Mesenchymal stem cell (in vitro differentiated cells and primary cell): ENCODE data around the gene THSD7A.

Experiments used
- DNase-seq: peaks from one replicate; pipeline ENCODE4 v3.0.0-alpha.2; 2013
- H2AFZ ChIP-seq: one replicate; pipeline ENCODE4 v1.6.1; 2013; ENCODE audit warnings: low read depth, mild to moderate bottlenecking, control low read depth, inconsistent platforms, low read length, moderate library complexity
- H2AK5ac ChIP-seq: 2 replicates; pipeline ENCODE4 v1.6.1; 2013; ENCODE audit warnings: low read length, moderate library complexity, mild to moderate bottlenecking, inconsistent platforms; ENCODE audit not compliant: severe bottlenecking
- H2BK120ac ChIP-seq: one replicate; pipeline ENCODE4 v1.6.1; 2013; ENCODE audit warnings: low read depth, mild to moderate bottlenecking, inconsistent platforms, low read length, moderate library complexity
- H2BK12ac ChIP-seq, 2 experiments: one replicate each; pipeline ENCODE4 v1.6.1; 2013; ENCODE audit warnings: inconsistent platforms in 2 of 2, low read length in 2 of 2, mild to moderate bottlenecking in 2 of 2, moderate library complexity in 2 of 2, control low read depth in 1 of 2
- H2BK15ac ChIP-seq: one replicate; pipeline ENCODE4 v1.6.1; 2013; ENCODE audit warnings: mild to moderate bottlenecking, low read depth, inconsistent platforms; ENCODE audit not compliant: poor library complexity, severe bottlenecking
- H2BK5ac ChIP-seq: 2 replicates; pipeline ENCODE4 v1.6.1; 2013; ENCODE audit warnings: low read depth, mild to moderate bottlenecking, low read length, control low read depth, inconsistent platforms; ENCODE audit not compliant: poor library complexity, severe bottlenecking
- H3K14ac ChIP-seq, 2 experiments: one replicate each; pipeline ENCODE4 v1.6.1; 2013; ENCODE audit warnings: inconsistent platforms in 2 of 2, low read length in 2 of 2, control low read depth in 1 of 2, mild to moderate bottlenecking in 1 of 2, moderate library complexity in 1 of 2
- H3K18ac ChIP-seq, 2 experiments: one replicate each; pipeline ENCODE4 v1.6.1; 2013; ENCODE audit warnings: inconsistent platforms in 2 of 2, low read length in 2 of 2, control low read depth in 1 of 2, low read depth in 1 of 2, mild to moderate bottlenecking in 1 of 2
- H3K23ac ChIP-seq, 2 experiments: one replicate each; pipeline ENCODE4 v1.6.1; 2013; ENCODE audit warnings: inconsistent platforms in 2 of 2, low read length in 2 of 2, mild to moderate bottlenecking in 2 of 2, moderate library complexity in 2 of 2, control low read depth in 1 of 2
- H3K27ac ChIP-seq: 2 replicates; pipeline ENCODE4 v1.5.1; 2013; ENCODE audit warnings: mild to moderate bottlenecking, moderate library complexity, low read length, control low read depth, inconsistent platforms; ENCODE audit not compliant: poor library complexity, severe bottlenecking
- H3K27me3 ChIP-seq, 2 experiments: 2 replicates each; pipeline versions ENCODE4 v1.6.1 to v1.7.0; 2013; ENCODE audit warnings: low read length in 2 of 2, mild to moderate bottlenecking in 2 of 2, moderate library complexity in 2 of 2, control low read depth in 1 of 2, inconsistent platforms in 1 of 2; ENCODE audit not compliant: control insufficient read depth in 1 of 2, insufficient read depth in 1 of 2
- H3K36me3 ChIP-seq, 2 experiments: 2 replicates each; pipeline versions ENCODE4 v1.6.1 to v1.7.0; 2013; ENCODE audit warnings: low read length in 2 of 2, control low read depth in 1 of 2, inconsistent platforms in 1 of 2, low read depth in 1 of 2, mild to moderate bottlenecking in 1 of 2; ENCODE audit not compliant: insufficient read depth in 2 of 2, control insufficient read depth in 1 of 2
- H3K4ac ChIP-seq, 2 experiments: one replicate each; pipeline ENCODE4 v1.6.1; 2013; ENCODE audit warnings: inconsistent platforms in 2 of 2, low read length in 2 of 2, mild to moderate bottlenecking in 2 of 2, moderate library complexity in 2 of 2, control low read depth in 1 of 2, low read depth in 1 of 2
- H3K4me1 ChIP-seq: 2 replicates; pipeline ENCODE4 v1.6.1; 2013; ENCODE audit warnings: low read depth, low read length, control low read depth; ENCODE audit not compliant: control insufficient read depth, insufficient read depth
- H3K4me2 ChIP-seq: 2 replicates; pipeline ENCODE4 v1.6.1; 2013; ENCODE audit warnings: low read length, mild to moderate bottlenecking, inconsistent platforms; ENCODE audit not compliant: poor library complexity, severe bottlenecking
- H3K4me3 ChIP-seq, 2 experiments: 2 replicates each; pipeline versions ENCODE4 v1.5.1 to v1.7.0; 2013; ENCODE audit warnings: low read length in 2 of 2, mild to moderate bottlenecking in 2 of 2, control low read depth in 1 of 2, low read depth in 1 of 2; ENCODE audit not compliant: insufficient read depth in 1 of 2
- H3K79me1 ChIP-seq: replicated peaks from 2 replicates; pipeline ENCODE4 v1.6.1; 2013; ENCODE audit warnings: mild to moderate bottlenecking, control low read depth, low read length, inconsistent platforms; ENCODE audit not compliant: poor library complexity, severe bottlenecking
- H3K9ac ChIP-seq: 2 replicates; pipeline ENCODE4 v1.7.0; 2013; ENCODE audit warnings: mild to moderate bottlenecking, low read length, moderate library complexity
- H3K9me3 ChIP-seq: 2 replicates; pipeline ENCODE4 v1.7.0; 2013; ENCODE audit warnings: mild to moderate bottlenecking, low read length; ENCODE audit not compliant: control insufficient read depth
- H4K8ac ChIP-seq: one replicate; pipeline ENCODE4 v1.6.1; 2013; ENCODE audit warnings: inconsistent platforms, mild to moderate bottlenecking, low read length, moderate library complexity
- H4K91ac ChIP-seq: one replicate; pipeline ENCODE4 v1.6.1; 2013; ENCODE audit warnings: mild to moderate bottlenecking, low read length, inconsistent platforms
- WGBS: methylation state at CpG from one replicate; pipeline ENCODE4 v1.1.7; 2013; ENCODE audit warnings: mixed read lengths; 5-methylcytosine and 5-hydroxymethylcytosine counted together

THSD7A gene

GRCh38 chr7:11415101-11415500 lies 416.9 kb downstream of the THSD7A start:
- no peak overlapping the region for H4K91ac ChIP-seq
- WGBS = 95% methylated on average over 4 of the region's 4 CpGs
- H4K8ac ChIP-seq = no peak overlapping the region
- no peak overlapping the region for H2BK5ac ChIP-seq
- no peak overlapping the region for H2BK15ac ChIP-seq
- H3K79me1 ChIP-seq = no peaks in the 10 kb centered on the region
- H3K4me3 ChIP-seq = no peak overlapping the region
- no peak overlapping the region for H2BK120ac ChIP-seq
- no peaks in the 10 kb centered on the region for H3K27me3 ChIP-seq
- no peak overlapping the region for H3K9ac ChIP-seq
- H3K4ac ChIP-seq = no peak overlapping the region
- H3K4me1 ChIP-seq = no peaks in the 10 kb centered on the region
- H2AFZ ChIP-seq = no peak overlapping the region
- H3K18ac ChIP-seq = no peak overlapping the region
- peaks cover 10% of the 10 kb centered on the region for H3K9me3 ChIP-seq
- H3K14ac ChIP-seq = no peak overlapping the region
- H3K27ac ChIP-seq = no peak overlapping the region
- H3K36me3 ChIP-seq = no peaks in the 10 kb centered on the region
- H3K23ac ChIP-seq = no peak overlapping the region
- no peak overlapping the region for H3K4me2 ChIP-seq
- no peak overlapping the region for H2AK5ac ChIP-seq
- H2BK12ac ChIP-seq = no peak overlapping the region
- DNase-seq = no peak

DNA sequence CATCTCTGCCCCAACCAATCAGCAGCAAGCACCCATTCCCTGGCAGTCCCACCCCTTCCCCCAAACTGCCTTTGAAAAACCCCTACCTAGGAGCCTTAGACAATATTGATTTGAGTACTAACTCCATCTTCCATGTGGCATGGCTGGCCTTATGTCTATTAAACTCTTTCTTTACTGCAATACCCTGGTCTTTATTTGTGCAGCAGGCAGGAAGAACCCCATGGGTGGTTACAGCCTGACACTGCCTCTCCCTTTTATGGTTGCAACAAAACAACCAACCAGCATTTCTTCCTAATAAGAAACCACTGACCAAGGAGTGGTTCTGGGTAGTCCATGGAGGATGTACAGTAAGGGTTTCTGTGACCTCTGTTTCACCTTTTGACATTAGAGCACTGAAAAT lies 418.1 kb downstream of the THSD7A start:
- Histone ChIP-seq H3K4me3 (no peak overlapping the region), H3K4me2 (no peak overlapping the region), H3K4me1 (no peaks in the 10 kb centered on the region), H2AFZ (no peak overlapping the region), H3K27me3 (no peaks in the 10 kb centered on the region), H3K23ac (no peak overlapping the region), H2AK5ac (no peak overlapping the region), H2BK5ac (no peak overlapping the region), H4K8ac (no peak overlapping the region), H4K91ac (no peak overlapping the region), H3K79me1 (no peaks in the 10 kb centered on the region), H3K36me3 (no peaks in the 10 kb centered on the region), H3K9ac (no peak overlapping the region), H2BK15ac (no peak overlapping the region), H3K27ac (no peak overlapping the region), H3K18ac (no peak overlapping the region), H2BK120ac (no peak overlapping the region), H2BK12ac (no peak overlapping the region), H3K9me3 (peaks cover 8% of the 10 kb centered on the region), H3K14ac (no peak overlapping the region), H3K4ac (no peak overlapping the region)
- DNase-seq = no peak

- no peak overlapping the region for H2AK5ac ChIP-seq
- no CpG with 5 or more reads among the region's 2 CpGs for WGBS
- no peaks in the 10 kb centered on the region for H3K36me3 ChIP-seq
- H3K23ac ChIP-seq = no peak overlapping the region
- no peak overlapping the region for H3K14ac ChIP-seq
- H3K4ac ChIP-seq = no peak overlapping the region
- no peaks in the 10 kb centered on the region for H3K4me1 ChIP-seq
- no peak overlapping the region for H4K8ac ChIP-seq
- H2AFZ ChIP-seq = no peak overlapping the region
- H3K27ac ChIP-seq = no peak overlapping the region
- no peak overlapping the region for H2BK15ac ChIP-seq
- no peak overlapping the region for H3K4me2 ChIP-seq
- H3K79me1 ChIP-seq = no peaks in the 10 kb centered on the region
- H3K4me3 ChIP-seq = no peak overlapping the region
- no peak overlapping the region for H2BK12ac ChIP-seq
- H2BK120ac ChIP-seq = no peak overlapping the region
- no peak overlapping the region for H4K91ac ChIP-seq
- peaks cover 8% of the 10 kb centered on the region for H3K9me3 ChIP-seq
- H2BK5ac ChIP-seq = no peak overlapping the region
- H3K27me3 ChIP-seq = no peaks in the 10 kb centered on the region
- no peak overlapping the region for H3K9ac ChIP-seq
- no peak for DNase-seq
- H3K18ac ChIP-seq = no peak overlapping the region
Measured at GRCh38 chr7:11412036-11412435, 420.0 kb downstream of the THSD7A start.

- no peak overlapping the region for H3K9ac ChIP-seq
- no peak overlapping the region for H2AK5ac ChIP-seq
- no peak for DNase-seq
- no peaks in the 10 kb centered on the region for H3K4me1 ChIP-seq
- no peak overlapping the region for H3K18ac ChIP-seq
- H3K79me1 ChIP-seq = no peaks in the 10 kb centered on the region
- H3K4ac ChIP-seq = no peak overlapping the region
- no peak overlapping the region for H2BK12ac ChIP-seq
- no peak overlapping the region for H3K14ac ChIP-seq
- WGBS = 93% methylated on average over 6 of the region's 8 CpGs
- no peak overlapping the region for H4K91ac ChIP-seq
- no peak overlapping the region for H2BK5ac ChIP-seq
- H3K27ac ChIP-seq = no peak overlapping the region
- H4K8ac ChIP-seq = no peak overlapping the region
- no peak overlapping the region for H3K4me2 ChIP-seq
- no peak overlapping the region for H2BK15ac ChIP-seq
- H2AFZ ChIP-seq = no peak overlapping the region
- no peak overlapping the region for H3K23ac ChIP-seq
- no peak overlapping the region for H2BK120ac ChIP-seq
- H3K36me3 ChIP-seq = no peaks in the 10 kb centered on the region
- peaks cover 8% of the 10 kb centered on the region for H3K9me3 ChIP-seq
- no peaks in the 10 kb centered on the region for H3K27me3 ChIP-seq
- H3K4me3 ChIP-seq = no peak overlapping the region
Measured at GRCh38 chr7:11410656-11411644, 421.0 kb downstream of the THSD7A start.
